ENCODE measurements around the gene TMEM200A.

TMEM200A gene

DNA sequence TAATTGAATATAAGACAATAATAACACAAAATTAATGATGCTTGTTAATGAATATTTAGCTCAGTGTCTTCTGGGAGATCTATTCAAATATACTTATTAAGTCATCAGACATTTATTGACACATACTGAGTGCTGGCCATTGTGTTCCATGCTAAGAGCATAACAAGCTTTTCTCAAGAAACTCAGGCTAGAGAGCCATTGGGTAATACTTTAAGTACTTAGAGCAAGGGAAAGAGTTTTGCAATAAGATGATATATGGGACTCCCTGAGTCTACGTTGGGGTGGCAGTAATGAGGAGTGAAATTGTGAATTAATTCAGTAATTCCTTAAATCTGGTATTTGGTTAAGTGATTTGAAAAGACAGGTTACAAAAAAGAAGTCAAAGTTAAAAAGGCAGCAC, 11.1 kb downstream of the TMEM200A start:
- no peak for DNase-seq

DNA sequence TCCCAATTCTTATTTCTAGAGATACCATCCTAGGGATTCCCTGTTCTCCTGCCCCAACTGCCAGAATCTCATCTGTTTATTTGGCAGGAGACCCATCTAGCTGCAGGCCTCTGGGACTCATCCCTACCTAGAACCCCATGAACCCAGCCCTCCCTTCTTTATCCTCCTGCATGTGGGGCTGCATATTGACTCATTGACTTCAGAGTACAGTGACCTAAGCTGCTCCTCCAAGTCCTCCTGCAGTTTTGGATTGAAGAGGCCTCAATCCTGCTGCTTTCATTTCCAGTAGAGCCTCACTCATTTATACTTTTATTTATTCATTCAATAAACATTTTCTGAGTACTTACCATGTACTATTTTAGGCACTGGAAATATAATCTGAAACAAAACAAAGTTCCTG, 11.6 kb downstream of the TMEM200A start:
- no peak for DNase-seq

DNA sequence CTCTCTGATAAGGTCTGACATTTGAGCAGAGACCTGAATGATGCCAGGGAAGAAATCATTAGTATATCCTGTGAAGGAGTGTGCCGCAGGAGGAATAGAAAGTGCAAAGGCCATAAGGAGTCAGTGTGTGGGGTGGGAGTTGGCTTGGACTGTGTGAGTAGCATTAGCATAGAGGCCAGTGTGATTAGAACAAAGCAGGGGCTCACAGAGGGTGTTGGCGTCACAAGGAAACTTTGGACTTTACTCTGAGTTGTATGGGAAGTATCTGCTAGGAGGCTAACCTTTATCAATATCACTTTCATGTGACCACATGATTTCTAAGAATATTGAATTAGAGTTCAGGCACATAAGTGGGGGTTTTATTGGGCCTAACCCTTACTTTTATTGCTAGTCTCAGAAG, 12.1 kb downstream of the TMEM200A start:
- DNase-seq, result no peak

DNA sequence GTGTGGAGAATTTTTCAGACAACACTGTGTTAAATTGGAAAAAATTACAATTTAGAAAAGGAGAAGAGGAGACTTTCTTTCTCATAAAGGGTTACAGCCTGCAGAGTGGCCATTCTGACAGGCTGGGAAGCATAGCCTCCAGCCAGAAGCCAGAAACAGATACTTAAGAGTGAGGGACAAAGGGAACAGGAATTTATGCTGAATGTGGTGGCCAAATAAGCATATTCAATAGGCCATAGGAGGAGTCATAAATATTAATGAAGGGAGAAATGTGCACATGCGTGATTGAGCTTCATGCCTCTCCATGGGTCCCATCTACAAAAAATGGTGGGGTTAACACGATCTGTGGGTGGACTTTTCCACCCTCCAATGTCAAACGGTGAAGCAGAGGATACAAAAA, 13.4 kb downstream of the TMEM200A start:
- no peak for DNase-seq

DNA sequence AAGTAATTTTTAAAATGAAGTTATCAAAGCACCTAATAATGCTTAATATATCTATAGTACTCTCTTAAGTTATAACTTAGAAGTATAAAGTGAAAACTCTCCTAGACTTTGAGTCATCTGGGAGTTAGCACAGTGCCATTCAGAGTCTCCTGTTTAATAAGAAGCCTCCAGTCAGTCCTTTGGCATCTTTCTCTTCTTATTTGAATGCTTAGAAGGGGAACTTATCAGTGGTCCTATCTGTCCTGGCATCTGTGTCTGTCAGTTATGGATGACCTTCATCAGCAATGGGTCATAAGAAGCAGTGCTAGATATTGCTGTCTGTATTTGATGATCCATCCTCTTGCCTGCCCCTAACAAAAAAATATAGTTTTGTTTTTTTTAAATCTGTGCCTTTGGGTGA, 15.2 kb downstream of the TMEM200A start:
- DNase-seq, result no peak

DNA sequence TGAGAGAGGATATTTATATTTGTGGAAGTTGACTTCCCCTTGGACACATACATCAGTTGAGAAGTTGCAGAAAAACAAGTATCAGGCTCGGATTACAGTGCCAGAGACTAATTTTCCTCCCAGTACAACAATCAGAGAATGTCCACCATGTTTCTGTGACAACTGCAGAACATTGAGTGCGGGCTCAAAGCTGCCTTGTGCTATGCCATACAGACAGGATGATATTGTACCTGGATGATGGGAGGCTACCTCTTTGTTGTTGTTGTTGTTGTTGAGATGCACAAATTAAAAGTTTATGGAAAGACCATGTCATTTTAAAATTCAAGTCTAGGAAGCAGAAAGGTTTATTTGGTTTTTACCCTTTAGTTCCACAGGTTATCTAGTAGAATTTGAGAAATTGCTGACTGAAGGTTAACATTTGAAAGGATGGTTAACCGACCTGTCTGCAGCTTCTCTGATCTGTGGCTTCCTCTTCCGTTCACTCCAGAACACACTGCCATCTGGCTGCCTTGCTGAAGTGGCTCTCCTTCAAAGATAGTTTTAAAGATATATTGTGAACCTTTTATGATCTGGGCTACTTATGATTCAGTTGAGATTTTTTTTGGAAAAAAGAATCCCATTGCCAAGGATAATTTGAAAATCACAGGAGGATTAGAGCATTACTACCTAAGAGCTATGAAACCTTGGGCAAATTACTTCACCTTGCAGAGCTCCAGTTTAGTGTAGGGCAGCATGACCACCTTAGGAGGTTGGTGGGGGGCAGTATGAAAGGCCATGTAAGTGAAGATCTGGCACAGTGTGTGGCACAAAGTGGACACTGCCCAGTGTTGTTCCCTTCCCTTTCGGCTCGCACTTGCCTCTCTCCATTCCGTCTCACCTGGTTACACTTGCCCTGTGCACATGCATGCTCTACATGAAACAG, 15.9 kb downstream of the TMEM200A start:
- DNase-seq, result no peak

DNA sequence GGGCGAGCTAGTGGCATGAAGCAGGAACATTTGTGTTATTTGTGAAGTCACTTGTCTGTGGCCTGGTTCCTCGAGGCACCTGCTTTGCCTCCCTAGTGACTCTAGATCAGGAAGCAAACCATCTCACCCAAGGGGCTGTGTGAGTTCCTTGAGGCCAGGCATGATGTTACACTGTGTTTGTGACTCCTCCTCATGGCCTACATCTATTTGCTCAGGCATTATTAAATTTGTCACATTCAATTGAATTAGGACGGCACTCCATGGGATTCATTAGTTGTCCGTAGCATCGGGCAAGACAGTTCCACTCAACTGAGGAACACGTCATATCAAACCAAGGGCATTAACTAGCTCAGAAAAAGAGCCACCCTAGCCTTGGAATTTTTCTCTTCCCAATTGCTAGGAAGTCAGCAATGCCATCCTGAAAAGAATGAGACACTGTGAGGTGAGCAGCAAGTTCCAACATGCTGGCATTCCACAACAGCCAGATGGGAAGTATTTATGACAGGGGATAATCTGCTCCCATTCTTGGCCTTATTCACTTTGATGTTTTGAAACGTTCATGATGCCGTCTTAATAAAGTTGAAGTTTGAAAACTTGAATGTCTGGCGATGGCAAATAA, 17.2 kb downstream of the TMEM200A start:
- no peak for DNase-seq

DNA sequence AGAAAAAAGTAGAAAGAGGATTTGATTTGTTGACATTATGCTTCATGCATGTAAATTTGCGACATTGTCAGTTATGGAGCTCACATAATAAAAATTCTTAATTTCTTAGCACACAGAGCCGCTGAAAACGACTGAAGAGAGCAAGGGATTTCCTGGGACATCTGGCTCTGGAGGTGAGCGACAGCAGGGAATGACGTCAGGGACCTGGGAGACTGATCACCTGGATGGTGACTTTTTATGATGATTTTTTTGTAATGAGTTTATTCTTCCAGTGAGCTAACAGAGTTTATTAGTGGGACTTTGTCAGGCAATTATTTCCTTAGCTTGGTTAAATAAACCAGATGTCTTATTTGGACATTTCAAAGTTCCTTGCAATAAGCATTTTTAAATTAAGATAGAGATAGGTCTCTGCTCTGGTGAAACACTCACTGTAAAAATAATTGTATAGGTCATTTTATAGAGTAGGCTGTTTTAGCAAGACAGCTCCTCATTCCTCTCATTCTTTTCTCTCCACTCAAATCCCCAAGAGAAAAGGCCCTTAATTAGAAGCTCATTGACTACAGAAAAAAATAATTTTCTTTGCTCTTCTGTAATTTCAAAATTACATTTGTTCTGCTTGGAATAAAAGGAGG, 19.4 kb downstream of the TMEM200A start:
- no peak for DNase-seq

DNA sequence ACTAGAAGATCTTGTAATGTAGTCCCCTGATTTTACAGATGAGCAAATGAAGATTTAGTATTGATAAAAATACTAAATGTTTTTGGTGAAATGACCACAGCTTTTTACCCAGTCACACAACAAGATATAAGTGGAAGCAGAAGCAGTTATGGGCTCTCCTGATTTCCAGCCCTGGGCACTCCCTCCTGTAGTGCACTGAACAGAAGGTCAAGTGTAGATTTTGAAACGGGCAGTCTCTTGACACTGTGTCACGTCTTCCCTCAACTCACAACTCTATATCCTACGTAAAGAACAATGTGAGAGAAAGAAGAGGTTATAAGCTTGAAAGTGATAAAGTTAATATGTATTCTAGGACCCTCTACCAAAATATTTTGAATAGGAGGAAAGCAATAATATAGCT, 23.3 kb downstream of the TMEM200A start:
- DNase-seq, result no peak

DNA sequence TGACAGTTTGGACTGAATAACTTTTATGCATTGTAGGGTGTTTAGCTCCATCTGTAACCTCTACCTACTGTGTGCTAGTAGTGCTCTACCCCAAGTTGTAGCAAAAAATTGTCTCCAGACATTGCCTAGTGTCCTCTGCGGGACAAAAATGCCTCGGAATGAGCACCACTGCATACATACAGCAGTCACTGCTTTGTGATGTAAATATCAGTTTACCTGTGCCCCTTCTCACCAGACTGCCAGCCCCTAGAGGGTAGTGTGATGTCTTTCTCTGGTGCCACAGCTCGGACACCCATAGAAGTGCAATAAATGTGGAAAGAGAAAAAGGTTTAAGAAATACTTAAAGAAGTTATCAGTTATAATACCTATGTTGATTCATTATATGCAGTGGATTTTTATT, 25.1 kb downstream of the TMEM200A start:
- no peak for DNase-seq

DNA sequence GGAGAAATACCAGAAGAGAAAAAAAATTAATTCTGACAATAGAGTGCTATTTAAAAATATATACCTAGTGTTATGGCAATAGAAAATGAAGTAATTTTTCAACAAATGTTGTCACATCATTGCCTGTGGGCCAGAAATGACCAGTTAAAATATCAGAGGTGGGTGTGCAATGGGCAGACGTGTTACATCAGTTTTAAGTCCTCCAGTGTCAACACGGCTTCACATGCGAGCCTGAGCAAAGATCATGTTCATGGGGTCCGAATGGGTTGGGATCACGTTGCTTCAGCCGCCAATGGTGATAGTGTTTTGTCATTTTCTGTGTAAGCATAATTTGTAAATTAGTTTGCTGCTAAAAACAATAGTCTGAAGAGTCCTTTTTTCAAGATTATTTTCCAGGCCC, 27.5 kb downstream of the TMEM200A start:
- DNase-seq, result no peak

DNA sequence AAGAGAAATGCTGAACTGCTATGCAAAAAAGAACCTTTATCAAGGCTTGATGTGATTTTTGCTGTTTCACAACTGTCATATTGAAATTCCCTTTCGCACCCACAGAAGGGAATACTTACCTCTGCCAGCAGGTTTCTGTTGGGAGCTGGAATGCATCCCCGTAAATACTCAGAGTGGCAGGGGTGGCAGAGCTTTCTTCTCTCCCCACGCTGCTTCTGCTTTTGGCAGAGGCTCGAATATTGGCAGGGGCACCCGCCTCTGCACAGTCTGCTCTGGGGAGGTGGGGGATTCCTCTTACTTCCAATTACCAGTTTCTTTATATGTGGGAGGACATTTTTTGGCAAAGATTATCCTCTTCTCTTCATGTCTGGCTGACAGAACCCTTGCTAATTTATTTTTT, 28.4 kb downstream of the TMEM200A start:
- no peak for DNase-seq

DNA sequence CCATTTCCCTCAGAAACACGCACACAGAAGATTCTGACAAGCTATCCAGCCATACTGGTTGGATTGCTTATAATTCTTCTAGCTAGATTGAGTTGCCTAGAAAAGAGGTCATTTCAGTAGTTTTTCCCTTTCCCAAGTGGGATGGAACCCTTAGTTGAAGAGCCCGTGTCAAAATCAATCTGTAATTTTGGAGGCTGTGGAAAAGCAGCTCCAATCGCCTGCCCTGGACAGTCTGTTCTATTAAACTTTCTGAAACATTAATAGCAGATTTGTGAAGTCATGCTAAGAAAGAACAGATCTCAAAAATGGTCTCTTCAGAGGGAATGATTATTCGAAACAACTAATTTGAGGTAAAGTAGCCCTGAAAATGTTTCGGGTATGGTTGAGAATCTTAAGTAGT, 29.3 kb downstream of the TMEM200A start:
- no peak for DNase-seq

DNA sequence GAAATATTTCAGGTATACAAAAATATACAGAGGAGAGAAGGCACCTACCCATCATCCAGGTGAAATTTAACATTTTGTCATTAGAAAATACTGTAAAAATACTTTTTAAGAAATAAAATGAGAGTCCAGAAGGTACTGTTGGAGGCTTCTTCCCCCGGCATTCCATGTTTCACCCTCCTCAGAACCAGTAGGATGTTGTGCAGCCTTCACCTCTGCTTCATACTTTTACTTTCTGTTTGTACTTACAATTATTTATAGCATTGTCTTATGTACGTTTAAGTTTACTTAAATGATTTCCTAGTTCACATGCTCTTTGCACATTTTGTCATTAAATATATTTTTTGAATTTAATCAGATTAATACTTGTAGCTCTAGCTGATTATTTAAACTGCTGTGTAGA, 30.9 kb downstream of the TMEM200A start:
- no peak for DNase-seq

DNA sequence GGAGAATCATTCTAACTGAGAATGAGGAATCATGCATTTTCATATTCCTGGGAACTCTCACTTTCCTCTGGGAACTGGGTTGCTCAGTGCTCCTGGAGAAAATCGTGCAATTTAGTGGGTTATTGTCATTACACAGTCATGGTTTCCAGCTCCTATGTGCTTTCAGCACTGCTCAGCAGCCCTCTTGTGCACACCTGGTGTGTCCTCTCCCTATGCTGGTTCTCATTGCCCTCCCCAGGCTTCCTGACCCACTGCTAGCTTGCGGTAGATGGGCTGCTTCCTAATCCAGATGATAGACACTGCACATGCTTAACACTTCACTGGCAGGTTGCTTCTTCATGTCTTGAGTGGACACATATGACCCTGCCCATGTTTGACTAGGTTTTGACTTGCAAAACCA, 39.7 kb downstream of the TMEM200A start:
- DNase-seq, result no peak

DNA sequence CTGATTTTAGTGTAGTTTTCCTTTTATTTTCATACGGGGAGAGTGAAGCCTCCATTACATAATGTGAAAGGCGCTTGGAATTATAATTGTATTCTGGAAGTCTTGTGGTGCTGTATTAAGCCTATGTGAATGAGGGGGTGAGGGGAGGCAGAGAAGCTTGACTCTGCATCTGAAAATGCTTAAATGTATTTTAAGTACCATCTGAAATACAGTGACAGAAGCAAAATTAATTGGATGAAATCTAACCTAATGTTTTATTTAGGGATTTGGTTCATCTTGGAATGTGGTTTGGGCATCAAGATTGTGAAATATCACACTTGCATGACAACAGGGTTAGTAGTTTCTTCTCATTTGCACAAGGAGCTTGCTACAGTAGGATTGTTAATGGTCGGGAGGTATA, 41.2 kb downstream of the TMEM200A start:
- DNase-seq, result no peak

DNA sequence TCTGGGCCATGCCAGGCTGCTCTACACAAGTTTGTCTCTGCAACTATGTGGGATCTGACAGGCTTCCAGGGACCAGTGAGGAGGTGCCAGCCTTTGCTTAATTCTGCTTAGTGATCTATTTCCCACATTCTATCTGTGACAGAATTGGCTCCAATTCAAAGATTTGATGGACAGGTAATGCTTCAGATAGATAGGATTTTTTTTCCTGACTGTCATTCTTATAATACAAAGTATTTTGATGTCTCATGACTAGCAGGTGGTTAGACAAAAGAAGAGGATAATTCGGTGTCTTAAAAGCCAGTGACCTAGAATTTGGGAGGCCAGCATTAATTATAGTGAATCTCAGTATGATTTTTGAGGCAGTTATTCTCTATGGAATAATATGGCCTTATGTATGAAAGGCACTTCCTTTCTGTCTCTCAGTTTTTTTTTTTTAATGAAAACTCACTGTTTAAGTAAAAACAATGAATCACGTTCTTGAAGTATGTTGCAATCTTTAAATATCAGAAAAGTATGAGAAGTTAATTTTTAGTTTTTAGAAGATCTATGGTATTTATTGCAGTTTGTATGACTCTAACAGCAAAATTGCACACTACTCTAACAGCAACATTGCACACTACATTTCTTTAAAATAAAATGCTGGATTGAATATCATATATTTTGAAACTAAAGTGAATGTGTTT, 43.7 kb downstream of the TMEM200A start:
- no peak for DNase-seq

DNA sequence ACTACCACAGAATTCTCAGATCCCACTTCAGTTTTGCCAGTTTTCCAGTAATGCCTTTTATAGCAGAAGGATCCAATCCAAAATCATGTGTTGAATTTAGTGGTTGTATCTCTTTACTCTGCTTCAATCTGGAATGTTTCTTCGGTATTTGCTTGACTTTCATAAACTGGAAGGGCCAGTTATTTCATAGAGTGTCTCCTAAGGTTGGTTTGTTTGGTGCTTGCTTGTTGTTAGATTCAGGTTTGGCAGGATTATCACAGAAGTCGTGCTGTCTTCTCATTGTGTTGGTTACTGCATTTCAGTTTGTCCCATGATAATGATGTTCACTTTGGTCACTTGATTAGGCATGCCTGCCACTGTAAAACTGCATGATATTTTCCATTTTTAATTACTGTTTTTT, 45.7 kb downstream of the TMEM200A start:
- DNase-seq, result no peak

DNA sequence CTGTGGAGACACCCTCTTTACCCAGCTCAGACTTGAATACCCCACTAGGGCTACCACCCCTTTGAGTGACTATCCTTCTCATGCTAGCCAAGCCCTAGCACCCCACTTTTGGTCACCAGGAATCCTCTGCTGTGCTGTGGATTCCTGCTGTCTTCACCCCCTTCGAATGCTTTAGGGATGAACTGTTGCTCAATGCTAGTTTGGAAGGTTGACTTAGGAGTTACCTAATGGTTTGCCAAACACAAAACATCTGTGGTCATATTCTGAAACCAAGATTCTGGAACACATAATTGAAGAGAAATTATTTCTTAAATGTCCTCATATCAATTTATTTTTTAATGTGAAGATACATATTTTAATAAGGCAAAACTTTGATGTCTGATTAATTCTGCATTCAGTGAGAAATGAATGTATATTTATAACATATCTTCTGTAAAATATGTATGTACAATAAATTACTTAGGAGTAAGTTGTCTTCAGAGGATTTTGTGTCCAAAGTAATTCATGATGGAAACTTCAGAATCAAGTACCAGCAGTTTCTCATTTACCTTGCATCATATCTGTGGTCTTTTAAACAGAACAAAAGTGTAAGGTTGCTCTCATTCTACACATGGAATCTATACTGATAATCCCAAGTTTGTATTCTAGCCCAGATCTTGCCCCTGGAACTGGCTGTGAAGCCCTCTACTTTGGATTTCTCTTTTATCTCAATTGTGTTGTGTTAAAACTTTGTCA, 46.9 kb downstream of the TMEM200A start:
- no peak for DNase-seq

DNA sequence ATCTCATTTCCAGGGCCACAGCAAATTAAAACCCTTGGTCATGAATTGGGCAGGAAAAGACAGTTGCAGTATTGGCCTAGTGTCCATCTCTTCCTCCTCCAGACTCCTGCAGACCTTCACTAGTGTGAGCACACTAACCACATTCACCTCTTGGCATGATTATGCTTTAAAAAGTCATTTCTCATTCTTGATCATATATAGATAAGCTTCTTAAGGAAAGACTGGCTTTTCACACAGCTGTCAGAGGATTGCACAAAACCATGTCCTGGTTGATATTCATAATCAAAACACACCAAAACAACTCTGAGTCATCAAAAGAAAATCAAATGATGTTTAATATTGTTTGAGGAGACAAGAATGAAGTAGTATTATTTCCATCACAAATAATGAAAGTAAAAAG, 52.1 kb downstream of the TMEM200A start:
- DNase-seq, result no peak

DNA sequence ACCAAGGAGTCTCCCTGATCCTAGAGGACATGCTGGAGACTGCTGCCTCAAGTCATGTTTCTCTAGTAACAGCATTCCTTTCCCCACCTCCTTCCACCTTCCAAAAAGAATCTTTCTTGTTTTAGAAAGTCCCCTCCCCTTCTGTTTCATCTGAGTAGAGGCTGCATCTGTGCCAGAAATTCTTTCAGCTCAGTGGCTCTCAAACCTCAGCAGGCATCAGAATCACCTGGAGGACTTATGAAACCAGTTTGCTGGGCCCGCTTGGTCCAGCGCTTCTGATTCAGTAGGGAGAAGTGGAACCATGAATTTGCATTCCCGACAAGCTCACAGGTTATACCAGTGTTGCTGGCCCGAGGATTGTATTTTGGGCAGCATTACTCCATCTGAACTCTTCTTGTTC, 55.1 kb downstream of the TMEM200A start:
- DNase-seq, result no peak

DNA sequence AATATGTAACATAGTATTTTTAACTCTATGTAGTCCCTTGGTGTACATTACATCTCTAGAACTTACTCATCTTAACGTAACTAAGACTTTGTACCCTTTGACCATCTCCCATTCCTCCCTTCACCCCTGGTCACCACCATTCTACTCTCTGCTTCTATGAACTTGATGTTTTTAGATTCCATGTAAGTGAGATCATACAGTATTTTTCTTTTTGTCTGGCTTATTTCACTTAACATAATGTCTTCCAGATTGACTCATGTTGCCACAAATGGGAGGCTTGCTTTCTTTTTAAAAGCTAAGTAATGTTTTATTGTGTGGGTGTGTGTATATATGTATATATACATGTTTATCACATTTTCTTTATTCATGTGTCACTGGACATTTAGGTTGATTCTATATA, 55.8 kb downstream of the TMEM200A start:
- DNase-seq, result no peak
